CD4-positive, alpha-beta T cell treated with Interleukin-15 for 4 hours (primary cell): ENCODE measurements around the gene WDR88.
"Not testable (repeated sequence)": the region's sequence is repeated elsewhere in the genome, so short reads cannot be mapped to it uniquely, and the experiment has no call there.

Source experiments
- DNase-seq: peaks from one replicate; pipeline ENCODE4 v3.0.0-alpha.2; 2020; ENCODE audit warnings: low spot score

WDR88 gene

GRCh38 chr19:33130433-33130832 is 1.5 kb upstream of the WDR88 start:
- no peak for DNase-seq

- DNase-seq, result no peak
Observed at GRCh38 chr19:33132425-33132824, 511 bp downstream of the WDR88 start.

- DNase-seq, result no peak
Observed at GRCh38 chr19:33133438-33134031, 1.6 kb downstream of the WDR88 start.

GRCh38 chr19:33134571-33135041 is 2.7 kb downstream of the WDR88 start:
- DNase-seq, result peak; percentile 26

GRCh38 chr19:33139165-33139564 is 7.3 kb downstream of the WDR88 start:
- DNase-seq, result no peak

- DNase-seq, result peak; percentile 67
Observed at GRCh38 chr19:33143897-33144405, 12.0 kb downstream of the WDR88 start.

GRCh38 chr19:33146209-33146608 is 14.3 kb downstream of the WDR88 start:
- DNase-seq, result no peak

GRCh38 chr19:33147538-33147937 is 15.6 kb downstream of the WDR88 start:
- DNase-seq, result no peak

- DNase-seq, result no peak
Observed at GRCh38 chr19:33150852-33151518, 19.1 kb downstream of the WDR88 start.

- DNase-seq, result no peak
Observed at GRCh38 chr19:33152176-33152575, 20.3 kb downstream of the WDR88 start.

- DNase-seq, result not testable (repeated sequence)
Observed at GRCh38 chr19:33152625-33153024, 20.7 kb downstream of the WDR88 start.

- DNase-seq, result not testable (repeated sequence)
Observed at GRCh38 chr19:33154313-33154712, 22.4 kb downstream of the WDR88 start.

- DNase-seq, result no peak
Observed at GRCh38 chr19:33156334-33156733, 24.4 kb downstream of the WDR88 start.

- no peak for DNase-seq
Observed at GRCh38 chr19:33157906-33158305, 26.0 kb downstream of the WDR88 start.

GRCh38 chr19:33158365-33158764 is 26.5 kb downstream of the WDR88 start:
- DNase-seq, result no peak

GRCh38 chr19:33159149-33159548 is 27.2 kb downstream of the WDR88 start:
- DNase-seq, result no peak

- DNase-seq, result no peak
Observed at GRCh38 chr19:33159893-33160292, 28.0 kb downstream of the WDR88 start.

GRCh38 chr19:33161201-33161600 is 29.3 kb downstream of the WDR88 start:
- no peak for DNase-seq

GRCh38 chr19:33163481-33163880 is 31.6 kb downstream of the WDR88 start:
- no peak for DNase-seq

GRCh38 chr19:33166037-33166436 is 34.1 kb downstream of the WDR88 start:
- DNase-seq, result not testable (repeated sequence)

- no peak for DNase-seq
Observed at GRCh38 chr19:33167438-33167837, 35.5 kb downstream of the WDR88 start.

GRCh38 chr19:33168528-33168927 is 36.6 kb downstream of the WDR88 start:
- no peak for DNase-seq

- DNase-seq, result no peak
Observed at GRCh38 chr19:33171222-33171795, 39.4 kb downstream of the WDR88 start.
